GM18870 (cell line): ENCODE data around the gene LRIG2.
"Not testable (repeated sequence)": the region's sequence is repeated elsewhere in the genome, so short reads cannot be mapped to it uniquely, and the experiment has no call there.

Source experiments
- ATAC-seq: cut with Tn5 transposase; IDR thresholded peaks from one replicate; pipeline ENCODE4 v1.9.1; 2021; ENCODE audit warnings: moderate library complexity; ENCODE audit not compliant: unreplicated experiment

Gene LRIG2

DNA sequence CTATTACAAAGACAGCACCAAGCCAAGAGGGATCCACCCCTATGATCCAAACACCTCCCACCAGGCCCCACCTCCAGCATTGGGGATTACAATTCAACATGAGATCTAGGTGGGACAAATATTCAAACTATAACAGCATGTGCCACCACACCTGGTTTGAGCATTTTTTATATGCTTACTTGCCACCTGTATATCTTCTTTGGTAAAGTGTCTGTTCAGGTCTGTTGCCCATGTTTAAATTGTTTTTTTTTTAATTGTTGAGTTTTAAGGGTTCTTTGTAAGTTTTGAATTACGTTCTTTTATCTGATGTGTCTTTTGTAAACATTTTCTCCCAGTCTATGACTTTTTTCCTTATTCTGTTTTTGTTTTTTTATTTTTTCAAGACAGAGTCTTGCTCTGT, 83.4 kb downstream of the LRIG2 start:
- ATAC-seq, result no peak

GRCh38 chr1:113158743-113159142, 85.7 kb downstream of the LRIG2 start:
- not testable (repeated sequence) for ATAC-seq

GRCh38 chr1:113166473-113166872, 93.5 kb downstream of the LRIG2 start:
- ATAC-seq, result no peak

GRCh38 chr1:113168946-113169345, 95.9 kb downstream of the LRIG2 start:
- ATAC-seq, result no peak

GRCh38 chr1:113169591-113169990, 96.6 kb downstream of the LRIG2 start:
- ATAC-seq, result no peak

GRCh38 chr1:113170519-113170918, 97.5 kb downstream of the LRIG2 start:
- no peak for ATAC-seq

- no peak for ATAC-seq
Observed at GRCh38 chr1:113178106-113178505, 105.1 kb downstream of the LRIG2 start.

DNA sequence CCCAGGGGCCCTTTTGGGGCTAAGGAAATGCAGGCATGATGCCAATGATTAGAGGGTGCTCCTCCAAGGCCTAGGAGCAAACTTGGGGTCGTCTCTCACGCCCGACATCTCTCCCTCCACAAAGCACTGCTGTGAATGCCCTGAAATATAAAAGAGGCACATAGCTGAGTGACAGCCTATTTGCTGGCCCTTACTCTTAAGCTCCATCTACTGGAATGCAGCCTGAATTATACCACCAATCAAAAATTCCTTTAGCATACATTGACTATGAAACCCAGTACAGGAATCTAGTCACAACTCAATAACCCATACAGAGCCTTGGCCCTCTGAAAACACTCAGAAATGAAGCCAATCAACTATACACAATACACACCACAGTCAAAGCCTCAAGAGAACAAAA, 105.5 kb downstream of the LRIG2 start:
- ATAC-seq, result no peak
